Stimulated activated naive CD8-positive, alpha-beta T cell treated with anti-CD3 and anti-CD28 coated beads, Interleukin-15, amount 100 ng/mL, for 72 hours (primary cell): Measurements from ENCODE around the gene ACAP3.

ENCODE experiments used
- ATAC-seq: fragments of 150-1000 bp; cut with Tn5 transposase; 2 replicates; pipeline ENCODE4 v1.10.0; 2021; ENCODE audit warnings: mild to moderate bottlenecking, moderate library complexity
- DNase-seq, 2 donors: peaks; one replicate each; pipeline ENCODE4 v3.0.0; 2021 to 2022
- H3K27ac Mint-ChIP-seq, 2 donors: one replicate each; pipeline ENCODE4 v1.8.0; 2022; ENCODE audit warnings: mild to moderate bottlenecking in 2 of 2, mixed read lengths in 2 of 2, moderate library complexity in 2 of 2
- H3K27me3 Mint-ChIP-seq: one replicate; pipeline ENCODE4 v1.8.0; 2022; ENCODE audit warnings: mixed read lengths
- H3K4me1 Mint-ChIP-seq: one replicate; pipeline ENCODE4 v1.8.0; 2022; ENCODE audit warnings: mild to moderate bottlenecking, mixed read lengths
- H3K4me3 Mint-ChIP-seq, 2 donors: one replicate each; pipeline ENCODE4 v1.8.0; 2022; ENCODE audit warnings: mild to moderate bottlenecking in 2 of 2, mixed read lengths in 2 of 2, moderate library complexity in 1 of 2
- H3K9me3 Mint-ChIP-seq, 2 donors: one replicate each; pipeline ENCODE4 v1.8.0; 2022; ENCODE audit warnings: mixed read lengths in 2 of 2

Gene ACAP3, protein sequence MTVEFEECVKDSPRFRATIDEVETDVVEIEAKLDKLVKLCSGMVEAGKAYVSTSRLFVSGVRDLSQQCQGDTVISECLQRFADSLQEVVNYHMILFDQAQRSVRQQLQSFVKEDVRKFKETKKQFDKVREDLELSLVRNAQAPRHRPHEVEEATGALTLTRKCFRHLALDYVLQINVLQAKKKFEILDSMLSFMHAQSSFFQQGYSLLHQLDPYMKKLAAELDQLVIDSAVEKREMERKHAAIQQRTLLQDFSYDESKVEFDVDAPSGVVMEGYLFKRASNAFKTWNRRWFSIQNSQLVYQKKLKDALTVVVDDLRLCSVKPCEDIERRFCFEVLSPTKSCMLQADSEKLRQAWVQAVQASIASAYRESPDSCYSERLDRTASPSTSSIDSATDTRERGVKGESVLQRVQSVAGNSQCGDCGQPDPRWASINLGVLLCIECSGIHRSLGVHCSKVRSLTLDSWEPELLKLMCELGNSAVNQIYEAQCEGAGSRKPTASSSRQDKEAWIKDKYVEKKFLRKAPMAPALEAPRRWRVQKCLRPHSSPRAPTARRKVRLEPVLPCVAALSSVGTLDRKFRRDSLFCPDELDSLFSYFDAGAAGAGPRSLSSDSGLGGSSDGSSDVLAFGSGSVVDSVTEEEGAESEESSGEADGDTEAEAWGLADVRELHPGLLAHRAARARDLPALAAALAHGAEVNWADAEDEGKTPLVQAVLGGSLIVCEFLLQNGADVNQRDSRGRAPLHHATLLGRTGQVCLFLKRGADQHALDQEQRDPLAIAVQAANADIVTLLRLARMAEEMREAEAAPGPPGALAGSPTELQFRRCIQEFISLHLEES

DNA sequence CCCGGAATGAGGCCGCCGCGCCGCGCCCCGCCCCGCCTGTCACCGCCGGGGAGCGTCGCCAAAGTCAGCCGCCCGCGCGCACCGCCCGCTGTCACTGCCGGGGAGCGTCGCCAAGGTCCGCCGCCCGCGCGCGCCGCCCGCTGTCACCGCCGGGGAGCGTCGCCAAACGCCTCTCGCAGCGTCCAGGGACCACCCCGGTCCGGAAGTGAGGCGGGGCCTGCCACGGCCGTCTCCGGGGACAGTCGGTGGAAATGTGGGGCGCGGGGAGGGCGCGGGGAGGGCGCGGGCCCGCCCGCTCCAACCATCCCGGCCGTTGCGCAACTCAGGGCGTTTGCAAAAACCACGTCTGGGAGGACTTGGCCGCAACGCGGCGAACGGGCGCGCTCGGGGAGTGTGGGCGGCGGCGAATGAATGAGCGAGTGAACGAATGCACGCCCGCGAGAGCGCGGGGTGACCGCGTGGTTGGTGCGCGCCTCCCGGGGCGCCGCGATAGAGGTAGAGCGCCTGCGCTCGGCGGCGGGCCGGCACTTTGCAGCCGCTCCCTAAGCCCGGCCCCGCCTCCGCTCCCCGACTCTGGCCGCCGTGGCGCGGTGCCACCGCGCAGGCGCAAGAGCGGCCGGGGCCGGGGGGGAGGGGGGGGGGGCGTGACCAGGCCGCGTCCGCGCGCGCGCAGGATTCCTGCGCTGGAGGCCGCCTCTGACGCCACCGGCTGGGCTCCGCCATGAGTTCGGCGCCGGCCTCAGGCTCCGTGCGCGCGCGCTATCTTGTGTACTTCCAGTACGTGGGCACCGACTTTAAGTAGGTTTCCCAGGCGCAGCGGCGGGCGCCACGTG lies at the start of gene ACAP3, which contains the start of gene PUSL1:
Gene ACAP3 (minus strand): TSS at position 8 of the 833 bp plus-strand sequence. CDS start 115 bp downstream, outside the sequence.
Gene PUSL1 (plus strand): TSS at position 675 of the 833 bp plus-strand sequence. CDS start 47 bp downstream, at position 722.
- peaks cover 48% of the 10 kb centered on the region for H3K4me1 Mint-ChIP-seq
- peak; percentile 94 for DNase-seq
- H3K9me3 Mint-ChIP-seq: no peaks in the 10 kb centered on the region
- H3K27me3 Mint-ChIP-seq: no peaks in the 10 kb centered on the region
- peak within 1 kb of the TSS; percentile 81 to 95 for H3K27ac Mint-ChIP-seq
- peak; percentile 81 for ATAC-seq
- H3K4me3 Mint-ChIP-seq: peak within 1 kb of the TSS; percentile 86 to 91

DNA sequence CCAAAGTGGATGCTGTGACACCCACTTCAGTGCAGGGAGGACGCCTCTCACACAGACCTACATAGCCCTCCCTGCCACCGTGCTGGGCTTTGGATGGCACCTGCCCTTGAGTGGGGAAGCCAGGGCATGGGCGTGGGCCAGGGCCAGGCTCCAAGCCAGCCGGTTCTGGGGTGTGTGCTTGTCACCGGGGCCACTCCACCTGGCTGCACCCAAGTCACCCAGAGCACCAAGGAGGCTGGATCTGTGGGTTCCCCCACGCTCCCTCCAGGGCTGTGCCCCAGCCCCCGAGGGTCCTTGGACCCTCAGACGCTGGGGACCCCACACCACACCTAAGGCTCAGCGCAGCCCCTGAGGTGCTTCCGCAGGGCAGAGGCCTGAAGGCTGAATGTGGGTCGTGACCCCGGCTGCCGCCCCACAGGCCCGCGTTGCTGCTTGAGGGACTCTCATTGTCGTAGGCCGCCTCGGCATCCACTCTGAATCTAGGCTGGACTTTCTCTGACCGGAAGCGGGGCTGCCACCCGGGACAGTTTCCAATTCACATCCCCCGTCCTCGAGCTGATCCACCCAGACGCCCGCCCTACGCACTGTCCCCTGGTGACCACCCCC lies 49.2 kb upstream of the ACAP3 start:
- no peak for DNase-seq
- H3K4me3 Mint-ChIP-seq: no peak overlapping the region
- peaks cover 32% of the 10 kb centered on the region for H3K27me3 Mint-ChIP-seq
- H3K27ac Mint-ChIP-seq: no peak overlapping the region
- no peaks in the 10 kb centered on the region for H3K9me3 Mint-ChIP-seq
- peak; percentile 10 for ATAC-seq
- peaks cover 57% of the 10 kb centered on the region for H3K4me1 Mint-ChIP-seq

DNA sequence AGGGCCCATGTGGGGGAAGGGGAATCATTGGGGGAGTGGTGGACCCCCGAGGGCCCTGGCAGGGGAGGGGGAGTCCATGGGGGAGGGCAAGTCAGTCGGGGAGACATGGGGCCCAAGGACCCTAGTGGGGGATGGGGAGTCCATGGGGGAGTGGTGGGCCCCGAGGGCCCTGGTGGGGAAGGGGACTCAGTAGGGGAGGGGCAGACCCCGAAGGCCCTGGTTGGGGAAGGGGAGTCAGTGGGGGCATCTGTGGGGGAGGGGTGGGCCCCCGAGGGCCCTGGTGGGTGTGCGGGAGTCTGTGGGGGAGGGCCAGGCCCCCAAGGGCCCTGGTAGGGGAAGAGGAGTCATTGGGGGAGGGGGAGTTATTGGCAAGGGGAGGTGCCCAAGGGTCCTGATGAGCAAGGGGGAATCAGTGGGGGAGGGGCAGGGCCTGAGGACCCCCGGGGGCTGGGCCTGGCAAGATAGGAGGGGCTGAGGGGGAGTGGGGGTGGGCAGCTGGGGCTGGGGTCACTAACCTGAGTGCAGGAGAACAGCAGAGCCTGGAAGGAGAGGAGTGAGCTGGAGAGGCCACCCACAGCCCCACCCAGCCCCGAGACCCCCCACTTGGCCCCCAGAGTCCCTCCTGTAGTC lies 48.6 kb upstream of the ACAP3 start:
- Mint-ChIP-seq H3K4me1 (peaks cover 59% of the 10 kb centered on the region), H3K27ac (no peak overlapping the region), H3K4me3 (no peak overlapping the region), H3K27me3 (peaks cover 34% of the 10 kb centered on the region), H3K9me3 (no peaks in the 10 kb centered on the region)
- DNase-seq: no peak
- no peak for ATAC-seq

DNA sequence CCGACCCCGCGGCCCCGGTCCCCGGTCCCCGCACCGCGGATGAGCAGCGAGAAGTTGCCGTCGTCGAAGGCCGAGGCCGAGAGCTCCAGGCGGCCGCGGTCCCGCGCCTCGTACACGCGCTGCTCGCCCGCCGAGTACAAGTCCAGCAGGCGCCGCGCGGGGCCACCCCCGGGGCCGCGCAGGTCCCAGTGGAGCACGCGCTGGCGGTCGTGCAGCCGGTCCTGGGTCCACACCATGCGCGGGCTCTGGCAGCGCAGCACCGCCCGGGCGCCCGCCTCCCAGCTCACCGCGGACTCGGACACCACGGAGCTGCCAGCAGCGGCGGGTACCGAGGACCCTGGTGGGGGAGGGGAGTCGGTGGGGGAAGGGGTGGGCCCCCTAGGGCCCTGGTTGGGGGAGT lies 47.7 kb upstream of the ACAP3 start:
- H3K27me3 Mint-ChIP-seq: peaks cover 34% of the 10 kb centered on the region
- no peak overlapping the region for H3K27ac Mint-ChIP-seq
- no peak overlapping the region for H3K4me3 Mint-ChIP-seq
- ATAC-seq (peak; percentile 34), DNase-seq (no peak)
- no peaks in the 10 kb centered on the region for H3K9me3 Mint-ChIP-seq
- H3K4me1 Mint-ChIP-seq: peaks cover 59% of the 10 kb centered on the region

DNA sequence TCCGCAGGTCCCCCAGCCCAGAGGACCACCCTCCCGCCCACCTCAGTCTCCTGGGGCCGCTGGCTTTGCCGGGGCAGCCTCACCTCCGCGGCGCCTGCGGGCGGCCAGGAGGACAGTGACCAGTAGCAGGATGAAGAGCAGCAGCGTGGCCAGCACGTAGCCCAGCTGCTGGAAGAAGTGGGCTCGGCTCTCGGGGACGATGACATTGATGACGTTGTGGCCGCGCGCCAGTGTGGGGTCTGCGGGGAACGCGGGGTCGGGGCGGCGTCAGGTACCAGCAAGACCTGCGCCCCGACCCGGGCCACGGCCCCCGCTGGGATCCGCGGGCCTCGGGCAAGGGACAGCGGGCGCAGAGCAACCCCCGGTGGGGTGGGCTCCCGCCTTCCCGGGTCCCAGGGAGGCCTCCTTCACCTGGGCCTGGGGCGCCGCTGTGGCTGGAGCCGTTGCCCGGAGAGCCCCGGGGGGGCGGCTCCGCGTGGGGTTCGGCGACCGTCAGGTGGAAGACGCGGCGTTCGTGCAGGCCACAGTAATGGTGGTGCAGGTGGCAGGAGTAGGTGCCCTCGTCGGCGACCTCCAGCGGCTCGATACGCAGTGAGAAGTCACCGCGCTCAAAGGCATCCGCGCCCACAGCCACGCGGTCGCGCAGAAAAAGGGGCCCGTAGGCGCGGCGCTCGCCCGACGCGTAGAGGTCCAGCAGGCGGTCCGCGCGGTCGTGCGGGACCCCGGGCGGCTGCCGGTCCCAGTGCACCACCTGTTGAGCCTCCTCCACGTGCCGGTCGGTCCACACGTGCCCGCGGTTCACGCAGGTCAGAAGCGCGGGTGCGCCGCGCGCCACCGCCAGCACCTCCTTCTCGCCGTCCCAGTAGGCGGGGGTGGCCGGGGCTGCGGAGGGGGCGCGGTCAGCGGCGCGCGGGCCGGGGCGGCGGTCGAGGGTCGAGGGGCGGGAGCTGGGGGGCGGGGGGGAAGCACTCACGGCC lies 46.8 kb upstream of the ACAP3 start:
- Mint-ChIP-seq H3K4me1 (peaks cover 55% of the 10 kb centered on the region), H3K4me3 (peak overlapping the region; percentile 65 to 68), H3K9me3 (no peaks in the 10 kb centered on the region), H3K27me3 (peaks cover 34% of the 10 kb centered on the region), H3K27ac (no peak overlapping the region)
- ATAC-seq (no peak), DNase-seq (no peak)

DNA sequence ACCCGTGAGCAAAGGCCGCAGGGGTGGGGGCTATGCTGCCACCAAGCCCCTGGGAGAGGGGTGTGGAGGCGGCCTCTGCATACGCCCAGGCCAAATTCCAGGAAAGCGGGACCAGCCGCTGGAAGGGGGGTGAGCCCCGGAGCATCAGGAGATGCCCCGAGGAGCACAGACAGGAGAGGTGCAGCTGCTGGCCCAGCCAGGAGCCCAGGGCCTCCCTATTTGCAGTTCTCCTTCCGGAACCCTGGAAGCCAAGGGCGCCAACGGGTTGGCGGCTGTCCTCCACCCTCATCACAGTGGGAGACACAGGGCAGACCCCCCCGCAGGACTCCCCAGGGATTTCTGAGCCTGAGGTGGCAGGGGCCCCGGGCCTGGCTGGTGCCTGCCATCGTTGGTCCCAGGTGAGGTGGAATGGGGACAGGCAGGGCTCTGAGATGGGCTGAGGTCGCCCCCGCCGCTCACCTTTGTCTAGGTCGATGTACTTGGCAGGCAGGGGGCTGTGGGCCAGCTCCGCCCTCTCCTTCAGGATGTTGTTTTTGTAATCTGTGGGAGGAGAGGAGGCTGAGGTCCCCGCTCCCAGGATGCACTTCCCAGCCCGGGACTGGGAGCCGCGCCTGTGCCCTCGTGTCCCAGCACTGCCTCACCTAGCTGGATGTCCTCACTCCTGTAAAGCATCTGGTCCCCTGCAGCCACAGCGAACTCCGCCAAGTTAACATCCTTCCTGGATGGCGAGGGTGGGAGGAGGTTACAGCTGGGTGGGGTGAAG lies 45.8 kb upstream of the ACAP3 start:
- peaks cover 34% of the 10 kb centered on the region for H3K27me3 Mint-ChIP-seq
- H3K27ac Mint-ChIP-seq: no peak overlapping the region
- DNase-seq (no peak), ATAC-seq (no peak)
- peaks cover 45% of the 10 kb centered on the region for H3K4me1 Mint-ChIP-seq
- no peaks in the 10 kb centered on the region for H3K9me3 Mint-ChIP-seq
- H3K4me3 Mint-ChIP-seq: peak overlapping the region in 1 of 2 donors; percentile 31

DNA sequence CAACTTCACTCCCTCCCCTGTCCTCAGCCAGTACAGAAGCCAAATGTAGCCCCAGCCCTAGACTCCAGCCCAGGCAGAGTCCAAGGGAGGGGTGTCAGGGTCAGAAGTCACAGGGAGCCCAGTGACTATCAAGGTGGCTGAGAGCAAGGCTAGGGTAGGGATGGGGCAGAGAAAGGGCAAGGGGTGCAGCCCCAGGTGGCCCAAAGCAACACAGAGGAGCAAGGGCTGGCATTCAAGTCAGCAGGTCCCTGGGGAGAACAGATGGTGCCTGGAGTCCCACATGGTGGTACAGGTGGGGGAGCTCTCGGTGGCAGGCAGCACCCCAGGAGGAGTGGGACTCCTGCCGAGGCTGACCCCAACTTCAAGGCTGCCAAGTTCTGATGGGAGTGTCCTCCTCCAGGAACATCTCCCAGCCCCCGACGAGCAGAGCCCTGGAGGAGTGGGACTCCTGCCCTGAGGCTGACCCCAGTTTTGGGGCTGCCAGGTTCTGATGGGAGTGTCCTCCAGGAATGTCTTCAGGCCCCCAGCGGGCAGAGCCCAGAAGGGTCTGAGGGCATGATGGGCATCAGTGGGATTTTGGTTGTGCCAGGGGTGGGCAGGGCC lies 45.2 kb upstream of the ACAP3 start:
- ATAC-seq: no peak
- Mint-ChIP-seq H3K27ac (no peak overlapping the region), H3K4me1 (peaks cover 43% of the 10 kb centered on the region), H3K4me3 (no peak overlapping the region), H3K27me3 (peaks cover 34% of the 10 kb centered on the region), H3K9me3 (no peaks in the 10 kb centered on the region)
- no peak for DNase-seq

DNA sequence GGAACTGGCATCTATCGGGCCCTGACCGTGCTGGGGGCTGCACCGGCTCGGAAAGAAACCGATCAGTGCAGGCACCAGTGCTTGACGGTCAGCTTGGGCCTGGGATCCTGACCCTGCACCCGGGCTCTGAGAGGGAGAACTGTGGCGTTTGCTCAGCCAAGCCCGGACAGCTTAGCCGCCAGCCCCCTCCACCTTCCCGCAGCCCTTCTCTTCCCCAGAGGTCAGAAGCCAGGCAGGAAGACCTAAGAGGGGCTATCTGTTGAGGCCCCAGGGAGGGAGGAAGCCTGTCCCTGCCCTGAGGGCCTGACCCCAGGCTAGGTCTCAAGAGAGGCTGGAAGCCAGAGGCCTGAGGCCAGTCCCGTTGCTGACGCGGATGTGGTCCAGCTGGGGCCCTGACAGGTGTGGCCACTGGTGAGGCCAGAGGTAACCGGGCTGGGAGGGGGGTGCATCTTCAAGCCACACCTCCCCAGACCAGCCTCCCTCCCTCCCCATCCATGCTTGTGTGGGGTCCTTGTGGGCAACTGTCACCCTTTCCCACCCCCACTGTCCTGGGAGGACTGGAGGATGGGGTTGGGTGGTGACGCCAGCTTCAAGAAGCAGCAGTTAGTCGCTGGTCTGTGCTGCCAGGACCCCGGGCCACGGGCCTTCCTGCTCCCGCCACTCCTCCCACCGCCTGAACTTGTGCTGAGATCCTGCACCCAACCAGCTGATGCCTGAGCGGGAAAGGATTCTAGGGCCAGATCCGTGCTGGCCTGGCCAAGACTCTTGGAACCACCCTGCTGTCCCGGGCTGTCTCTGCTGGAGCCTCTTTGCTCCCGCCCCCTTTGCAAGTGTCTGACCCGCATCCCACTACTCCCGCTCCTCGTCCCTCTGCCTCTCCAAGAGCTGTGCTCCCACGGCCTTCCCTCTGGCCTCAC lies 44.0 kb upstream of the ACAP3 start:
- Mint-ChIP-seq H3K27ac (peak overlapping the region in 1 of 2 donors; percentile 12), H3K4me1 (peaks cover 45% of the 10 kb centered on the region), H3K9me3 (no peaks in the 10 kb centered on the region), H3K4me3 (peak overlapping the region; percentile 42 to 56), H3K27me3 (peaks cover 34% of the 10 kb centered on the region)
- DNase-seq (no peak), ATAC-seq (no peak)

DNA sequence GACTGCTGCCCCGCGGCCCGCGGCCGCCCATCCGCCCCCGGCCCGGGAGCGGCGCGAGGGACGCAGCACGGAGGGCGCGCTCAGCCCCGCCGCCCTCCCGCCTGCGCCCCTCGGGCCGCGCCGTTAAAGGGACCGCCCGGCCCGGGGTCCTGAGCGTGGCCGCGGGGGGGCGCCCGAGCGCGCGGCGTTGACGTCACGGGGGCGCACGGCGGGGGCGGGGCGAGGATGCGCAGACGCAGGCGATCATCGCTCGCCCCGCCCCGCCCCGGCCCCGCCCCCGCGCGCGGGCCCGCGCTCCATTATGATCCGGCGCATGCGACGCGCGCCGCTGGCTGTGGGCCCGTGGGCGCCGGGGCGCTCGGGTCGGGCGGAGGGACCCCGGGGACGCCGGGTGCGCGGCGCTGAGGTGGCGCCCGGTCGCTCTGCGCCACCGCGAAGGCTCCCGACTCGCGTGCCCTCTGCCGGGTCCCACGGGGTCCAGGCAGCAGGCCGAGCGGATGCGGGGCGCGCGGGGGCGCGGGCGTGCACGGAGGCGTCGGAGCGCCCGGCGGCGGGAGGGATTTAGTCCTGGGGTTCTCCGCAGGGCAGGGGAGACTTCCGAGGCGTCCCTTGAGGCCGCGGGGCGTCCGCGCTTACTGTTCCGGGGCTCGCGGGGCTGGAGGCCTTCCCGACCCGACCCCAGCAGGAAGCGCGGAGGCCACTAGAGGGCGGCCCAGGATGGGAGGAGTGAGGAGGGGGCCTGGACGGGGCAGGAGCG lies 41.7 kb upstream of the ACAP3 start, which contains the start of gene DVL1:
Gene DVL1 (minus strand): TSS at position 163 of the 757 bp plus-strand sequence. CDS start 353 bp downstream, outside the sequence.
- Mint-ChIP-seq H3K27ac (no peak within 1 kb of the TSS), H3K27me3 (peaks cover 27% of the 10 kb centered on the region)

DNA sequence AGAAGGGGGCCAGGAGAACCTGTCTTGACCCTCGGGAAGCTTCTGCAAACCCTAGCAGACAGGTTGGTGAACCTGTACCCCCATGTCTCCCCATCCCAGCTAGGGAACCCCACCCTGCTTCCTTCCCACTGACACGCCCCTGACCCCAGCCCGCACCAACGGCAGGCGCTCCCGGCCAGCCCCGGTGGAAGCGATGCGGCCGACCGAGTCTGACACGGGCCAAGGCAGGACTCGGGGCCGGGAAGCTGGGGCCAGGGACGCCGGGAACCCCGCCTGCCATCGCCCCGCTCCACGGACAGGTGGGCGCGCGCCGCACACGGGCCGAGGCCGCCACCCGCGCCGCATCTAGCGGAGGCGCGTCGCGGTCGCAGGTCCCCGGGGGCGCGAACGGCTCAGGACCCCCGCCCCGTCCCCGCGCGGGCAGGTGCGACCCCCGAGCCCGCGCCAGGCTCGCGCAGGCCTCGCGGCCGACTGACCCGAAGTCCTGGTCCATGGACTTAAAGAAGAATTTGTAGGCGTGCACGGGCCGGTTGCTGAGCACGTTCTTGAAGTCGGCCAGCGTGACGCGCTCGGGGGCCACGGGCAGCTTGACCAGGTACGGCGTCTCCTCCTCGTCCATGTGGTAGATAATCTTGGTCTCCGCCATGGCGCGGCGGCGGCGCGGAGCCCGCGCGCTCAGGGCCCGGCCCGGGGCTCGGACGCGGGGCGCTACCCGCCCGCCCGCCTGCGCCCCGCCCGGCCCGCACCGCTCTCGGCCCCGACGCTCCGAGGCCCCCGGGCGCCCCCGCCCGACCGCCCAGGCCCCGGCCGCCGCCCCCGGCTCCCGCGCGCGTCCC lies 40.9 kb upstream of the ACAP3 start:
- peak; percentile 46 for ATAC-seq
- Mint-ChIP-seq H3K9me3 (no peaks in the 10 kb centered on the region), H3K4me3 (peak overlapping the region; percentile 77 to 85), H3K27me3 (peaks cover 19% of the 10 kb centered on the region), H3K4me1 (peaks cover 59% of the 10 kb centered on the region), H3K27ac (no peak overlapping the region)
- no peak for DNase-seq

More for the DNA sequence above, 41.7 kb upstream of the ACAP3 start, which contains the start of gene DVL1:
- H3K4me3 Mint-ChIP-seq: peak within 1 kb of the TSS; percentile 77 to 85
- ATAC-seq (peak; percentile 81), DNase-seq (peak; percentile 79 to 81)
- peaks cover 61% of the 10 kb centered on the region for H3K4me1 Mint-ChIP-seq
- no peaks in the 10 kb centered on the region for H3K9me3 Mint-ChIP-seq
